Measurements from ENCODE around the gene SAMD8. TPM values are rescaled to one million over a fixed set of nuclear protein-coding genes. Genes with fewer than 3 reads are reported as not detected.
"Not testable (repeated sequence)": the region's sequence is repeated elsewhere in the genome, so short reads cannot be mapped to it uniquely, and the experiment has no call there.

SAMD8 gene
- total RNA-seq, 1 donor from 2014 or later, result 21.7 TPM

DNA sequence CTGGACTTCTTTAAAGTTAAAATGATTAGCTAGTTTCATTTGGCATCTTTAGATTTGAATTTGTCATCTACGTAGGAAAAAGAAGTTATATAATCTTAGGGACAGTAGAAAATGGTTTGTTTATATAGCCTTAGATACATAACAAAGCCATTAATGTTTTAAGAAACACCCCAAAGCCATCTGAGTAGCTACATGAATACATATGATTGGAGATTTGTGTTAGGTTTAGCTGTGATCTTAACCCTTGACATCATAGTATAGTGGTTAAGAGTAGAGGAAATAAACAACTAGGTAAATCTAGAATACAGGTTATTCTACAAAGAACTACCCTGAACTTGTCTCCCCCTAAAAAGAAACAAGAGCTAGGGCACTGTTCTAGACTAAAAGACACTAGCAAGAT lies 18.1 kb downstream of the SAMD8 start:
- Histone ChIP-seq H3K36me3 (peaks cover 13% of the 10 kb centered on the region), H3K27ac (no peak overlapping the region), H3K27me3 (ENCODE audit: low read depth) (no peaks in the 10 kb centered on the region), H3K4me3 (no peak overlapping the region), H3K9me3 (no peaks in the 10 kb centered on the region), H3K4me1 (peaks cover 14% of the 10 kb centered on the region)
- DNase-seq, result no peak
- no peak for ATAC-seq
- intact Hi-C loops (cut with DNase I), result no loop called here
- TF ChIP-seq, protein P1, sequence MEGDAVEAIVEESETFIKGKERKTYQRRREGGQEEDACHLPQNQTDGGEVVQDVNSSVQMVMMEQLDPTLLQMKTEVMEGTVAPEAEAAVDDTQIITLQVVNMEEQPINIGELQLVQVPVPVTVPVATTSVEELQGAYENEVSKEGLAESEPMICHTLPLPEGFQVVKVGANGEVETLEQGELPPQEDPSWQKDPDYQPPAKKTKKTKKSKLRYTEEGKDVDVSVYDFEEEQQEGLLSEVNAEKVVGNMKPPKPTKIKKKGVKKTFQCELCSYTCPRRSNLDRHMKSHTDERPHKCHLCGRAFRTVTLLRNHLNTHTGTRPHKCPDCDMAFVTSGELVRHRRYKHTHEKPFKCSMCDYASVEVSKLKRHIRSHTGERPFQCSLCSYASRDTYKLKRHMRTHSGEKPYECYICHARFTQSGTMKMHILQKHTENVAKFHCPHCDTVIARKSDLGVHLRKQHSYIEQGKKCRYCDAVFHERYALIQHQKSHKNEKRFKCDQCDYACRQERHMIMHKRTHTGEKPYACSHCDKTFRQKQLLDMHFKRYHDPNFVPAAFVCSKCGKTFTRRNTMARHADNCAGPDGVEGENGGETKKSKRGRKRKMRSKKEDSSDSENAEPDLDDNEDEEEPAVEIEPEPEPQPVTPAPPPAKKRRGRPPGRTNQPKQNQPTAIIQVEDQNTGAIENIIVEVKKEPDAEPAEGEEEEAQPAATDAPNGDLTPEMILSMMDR (IDR thresholded peaks at IDR 0.05), result no peak

DNA sequence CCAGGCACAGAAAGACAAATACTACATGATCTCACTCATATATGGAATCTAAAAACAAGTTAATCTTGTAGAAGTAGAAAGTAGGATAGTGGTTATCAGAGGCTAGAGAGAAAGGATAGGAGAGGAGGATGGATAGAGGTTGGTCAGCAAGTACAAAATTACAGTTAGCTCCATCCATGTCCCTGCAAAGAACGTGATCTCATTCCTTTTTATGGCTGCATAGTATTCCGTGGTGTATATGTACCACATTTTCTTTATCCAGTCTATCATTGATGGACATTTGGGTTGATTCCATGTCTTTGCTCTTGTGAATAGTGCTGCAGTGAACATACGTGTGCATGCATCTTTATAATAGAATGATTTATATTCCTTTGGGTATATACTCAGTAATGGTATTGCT lies 22.2 kb downstream of the SAMD8 start:
- H3K4me1 ChIP-seq, result peaks cover 18% of the 10 kb centered on the region
- H3K9me3 ChIP-seq; H3K27ac ChIP-seq; ATAC-seq; intact Hi-C loops (cut with DNase I); H3K36me3 ChIP-seq; H3K4me3 ChIP-seq; DNase-seq; H3K27me3 ChIP-seq (ENCODE audit: low read depth): not testable (repeated sequence)

DNA sequence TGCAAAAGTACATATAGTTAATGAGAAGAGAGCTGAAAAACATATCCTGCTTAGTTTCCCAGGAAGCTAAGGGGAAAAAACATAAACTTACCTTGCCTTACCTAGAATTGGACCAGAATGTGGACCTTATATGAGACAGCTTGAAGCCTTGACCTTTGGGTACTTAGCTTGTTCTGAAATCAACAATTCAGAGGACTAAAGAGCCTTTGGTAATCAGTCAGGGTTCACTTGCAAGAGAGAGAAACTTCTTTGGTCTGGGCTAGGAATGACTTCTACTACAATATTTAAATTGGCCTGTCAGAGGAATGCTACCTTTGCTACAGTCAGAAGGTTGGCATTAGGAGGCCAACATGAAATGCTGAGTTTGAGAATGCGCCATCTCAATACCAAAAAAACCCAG lies 24.9 kb downstream of the SAMD8 start:
- intact Hi-C loops (cut with DNase I), result no loop called here
- Histone ChIP-seq H3K36me3 (no peaks in the 10 kb centered on the region), H3K4me3 (no peak overlapping the region), H3K27me3 (ENCODE audit: low read depth) (no peaks in the 10 kb centered on the region), H3K4me1 (peaks cover 13% of the 10 kb centered on the region), H3K9me3 (no peaks in the 10 kb centered on the region), H3K27ac (no peak overlapping the region)
- DNase-seq (no peak), ATAC-seq (no peak)
- TF ChIP-seq, protein P1 (IDR thresholded peaks at IDR 0.05), result no peak

DNA sequence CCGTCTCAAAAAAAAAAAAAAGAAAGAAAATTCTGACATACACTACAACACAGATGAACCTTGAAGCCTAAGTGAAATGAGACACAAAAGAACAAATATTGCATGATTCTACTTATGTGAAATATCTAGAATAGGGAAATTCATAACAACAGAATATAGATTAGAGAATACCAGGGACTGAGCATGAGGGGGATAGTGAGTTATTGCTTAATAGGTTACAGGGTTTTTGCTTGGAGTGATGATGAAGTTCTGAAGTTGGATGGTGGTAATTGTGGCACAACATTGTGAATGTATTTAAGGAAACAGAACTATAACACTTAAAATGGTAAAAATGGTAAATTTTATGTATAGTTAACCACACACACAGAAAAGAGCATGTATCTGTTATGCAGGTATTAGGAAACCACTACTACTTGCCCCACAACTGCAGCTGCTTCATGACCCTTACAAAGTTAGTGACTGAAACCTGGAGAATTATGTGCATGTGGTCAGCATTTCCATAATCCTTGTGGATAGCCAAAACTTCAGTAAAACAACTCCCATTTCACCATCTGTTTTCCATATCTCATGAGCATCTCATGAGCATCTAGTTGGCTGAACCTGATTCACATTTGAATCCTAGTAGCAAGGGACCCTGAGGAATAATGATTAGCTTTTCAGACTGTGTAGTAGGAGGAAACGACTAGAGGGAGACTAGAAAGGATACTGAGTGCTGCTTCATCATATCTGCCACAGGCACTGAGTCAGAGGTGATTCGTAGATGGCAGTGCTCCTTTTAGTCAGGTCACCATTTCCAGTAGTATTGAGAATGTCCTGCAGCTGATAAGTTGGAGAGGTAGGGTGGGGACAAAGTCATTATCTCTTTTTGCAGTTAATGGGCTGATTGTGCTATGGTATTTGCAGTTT lies 26.3 kb downstream of the SAMD8 start:
- ATAC-seq, result no peak
- H3K4me1 ChIP-seq, result peaks cover 13% of the 10 kb centered on the region
- DNase-seq, result no peak
- intact Hi-C loops (cut with DNase I), result no loop called here
- no peaks in the 10 kb centered on the region for H3K27me3 ChIP-seq (ENCODE audit: low read depth)
- no peak overlapping the region for H3K4me3 ChIP-seq
- no peak overlapping the region for H3K27ac ChIP-seq
- no peaks in the 10 kb centered on the region for H3K9me3 ChIP-seq
- no peaks in the 10 kb centered on the region for H3K36me3 ChIP-seq
- TF ChIP-seq, protein P1 (IDR thresholded peaks at IDR 0.05), result no peak

DNA sequence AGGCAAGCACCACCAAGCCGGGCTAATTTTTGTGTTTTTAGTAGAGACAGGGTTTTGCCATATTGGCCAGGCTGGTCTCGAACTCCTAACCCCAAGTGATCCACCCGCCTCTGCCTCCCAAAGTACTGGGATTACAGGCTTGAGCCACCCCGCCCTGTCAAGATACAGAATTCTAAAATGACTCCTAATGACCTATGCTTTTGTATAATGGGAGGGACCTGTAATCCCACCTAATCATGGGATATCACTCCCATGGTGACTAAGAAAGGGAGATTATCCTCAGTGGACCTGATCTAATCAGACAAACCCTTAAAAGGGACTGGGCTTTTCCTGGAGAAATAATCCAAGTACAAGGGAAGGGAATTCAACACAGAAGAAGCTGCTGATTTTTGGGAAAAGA lies 28.8 kb downstream of the SAMD8 start:
- no peak overlapping the region for H3K4me3 ChIP-seq
- no peak for ATAC-seq
- peaks cover 33% of the 10 kb centered on the region for H3K4me1 ChIP-seq
- no peaks in the 10 kb centered on the region for H3K36me3 ChIP-seq
- DNase-seq, result no peak
- TF ChIP-seq, protein P1 (IDR thresholded peaks at IDR 0.05), result no peak
- intact Hi-C loops (cut with DNase I), result no loop called here
- H3K9me3 ChIP-seq, result no peaks in the 10 kb centered on the region
- no peaks in the 10 kb centered on the region for H3K27me3 ChIP-seq (ENCODE audit: low read depth)
- no peak overlapping the region for H3K27ac ChIP-seq

DNA sequence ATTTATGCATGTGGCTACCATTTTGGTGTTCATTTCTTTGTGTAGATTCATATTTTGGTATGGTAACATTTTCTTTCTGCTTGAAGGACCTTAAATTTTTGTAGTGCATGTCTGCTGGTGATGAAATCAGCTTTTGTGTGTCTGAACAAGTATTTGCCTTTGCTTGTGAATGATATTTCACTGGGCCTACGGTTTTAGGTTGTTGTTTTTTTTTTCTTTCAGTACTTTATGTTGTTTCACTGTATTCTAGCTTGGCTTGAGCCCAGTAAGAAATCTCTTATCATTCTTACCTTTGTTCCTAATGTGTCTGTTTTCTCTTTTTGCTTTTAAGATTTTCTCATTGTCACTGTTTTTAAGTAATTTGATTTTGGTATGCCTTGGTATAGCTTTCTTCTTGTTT lies 31.9 kb downstream of the SAMD8 start:
- ATAC-seq, result no peak
- no peaks in the 10 kb centered on the region for H3K27me3 ChIP-seq (ENCODE audit: low read depth)
- intact Hi-C loops (cut with DNase I), result no loop called here
- TF ChIP-seq, protein P1 (IDR thresholded peaks at IDR 0.05), result no peak
- peaks cover 20% of the 10 kb centered on the region for H3K4me1 ChIP-seq
- H3K4me3 ChIP-seq, result no peak overlapping the region
- no peak overlapping the region for H3K27ac ChIP-seq
- no peaks in the 10 kb centered on the region for H3K9me3 ChIP-seq
- no peak for DNase-seq
- no peaks in the 10 kb centered on the region for H3K36me3 ChIP-seq

All from lower lobe of right lung (tissue), 2 donors.